A673 (cell line): ENCODE results near the gene NR1H4.

Experiments used
- EZH2 ChIP-seq: fragments of 200-600 bp; sonication (generic); IDR thresholded peaks from 2 replicates; pipeline ENCODE4 v1.6.1; 2017; ENCODE audit warnings: borderline replicate concordance, low read depth, mild to moderate bottlenecking, mixed read lengths, antibody characterized with exemption, low read length; ENCODE audit not compliant: poor library complexity, severe bottlenecking
- TF ChIP-seq, protein P1 (sequence below): fragments of 300-800, 200-600 bp; sonication (generic); conservative IDR thresholded peaks from 2 replicates; pipeline ENCODE4 v1.5.1; 2017; ENCODE audit warnings: low read depth, mild to moderate bottlenecking, antibody characterized with exemption, low read length, moderate library complexity, mixed read lengths

DNA sequence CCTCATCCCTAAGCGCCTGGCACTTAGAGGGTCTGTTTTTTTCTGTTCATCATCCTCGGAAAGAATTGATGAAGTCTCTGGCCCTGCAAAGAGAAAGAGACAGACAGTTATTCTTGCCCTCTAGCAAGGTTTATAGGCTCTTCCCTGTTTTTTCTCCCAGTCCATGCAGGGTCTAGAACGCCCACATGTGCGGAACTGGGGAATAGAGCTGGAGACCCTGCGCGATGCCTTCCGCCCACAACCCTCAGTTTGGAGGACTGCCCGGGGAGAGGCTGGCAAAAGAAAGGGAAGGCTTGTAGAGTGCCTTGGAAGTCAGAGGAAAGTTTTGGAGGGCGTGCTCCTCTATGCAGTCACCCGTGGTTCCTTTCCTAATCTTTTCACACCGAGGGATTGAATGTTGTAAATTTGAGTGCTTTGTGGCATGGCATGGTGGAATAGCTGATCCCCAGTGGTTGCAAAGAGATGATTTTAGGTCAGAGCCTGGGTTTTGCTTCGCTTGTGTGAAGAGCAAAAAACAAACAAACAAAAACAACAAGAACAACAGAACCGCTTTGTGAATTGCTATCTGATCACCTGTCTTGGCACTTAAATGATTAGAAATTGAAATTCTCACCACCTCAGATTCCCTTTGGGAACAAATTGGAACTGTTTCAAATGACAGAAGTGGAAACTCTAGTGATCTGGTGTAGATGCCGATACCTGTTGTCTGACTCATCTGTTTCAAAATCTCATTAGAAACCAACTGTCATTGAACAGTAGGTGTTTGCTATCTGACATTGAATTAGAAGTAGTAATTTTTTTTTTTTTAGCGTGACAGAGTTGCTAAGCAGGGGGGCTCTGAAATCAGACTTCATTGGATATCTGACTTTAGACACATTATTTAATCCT, 100.8 kb downstream of the NR1H4 start:
- TF ChIP-seq, protein P1, sequence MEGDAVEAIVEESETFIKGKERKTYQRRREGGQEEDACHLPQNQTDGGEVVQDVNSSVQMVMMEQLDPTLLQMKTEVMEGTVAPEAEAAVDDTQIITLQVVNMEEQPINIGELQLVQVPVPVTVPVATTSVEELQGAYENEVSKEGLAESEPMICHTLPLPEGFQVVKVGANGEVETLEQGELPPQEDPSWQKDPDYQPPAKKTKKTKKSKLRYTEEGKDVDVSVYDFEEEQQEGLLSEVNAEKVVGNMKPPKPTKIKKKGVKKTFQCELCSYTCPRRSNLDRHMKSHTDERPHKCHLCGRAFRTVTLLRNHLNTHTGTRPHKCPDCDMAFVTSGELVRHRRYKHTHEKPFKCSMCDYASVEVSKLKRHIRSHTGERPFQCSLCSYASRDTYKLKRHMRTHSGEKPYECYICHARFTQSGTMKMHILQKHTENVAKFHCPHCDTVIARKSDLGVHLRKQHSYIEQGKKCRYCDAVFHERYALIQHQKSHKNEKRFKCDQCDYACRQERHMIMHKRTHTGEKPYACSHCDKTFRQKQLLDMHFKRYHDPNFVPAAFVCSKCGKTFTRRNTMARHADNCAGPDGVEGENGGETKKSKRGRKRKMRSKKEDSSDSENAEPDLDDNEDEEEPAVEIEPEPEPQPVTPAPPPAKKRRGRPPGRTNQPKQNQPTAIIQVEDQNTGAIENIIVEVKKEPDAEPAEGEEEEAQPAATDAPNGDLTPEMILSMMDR: no peak
- no peak for TF ChIP-seq EZH2
